ENCODE data around the gene FBXO31. TPM values are rescaled to one million over a fixed set of nuclear protein-coding genes. Genes with fewer than 3 reads are reported as not detected.

The FBXO31 gene
- total and polyA plus RNA-seq, 12 donors: 19.2 to 106 (median 65.9) TPM

- H3K36me3 ChIP-seq (replicated peaks in 1 of 2): peaks cover 0 to 67% of the 10 kb centered on the region in 2 donors
Measured at GRCh38 chr16:87422106-87422505, 38.5 kb upstream of the FBXO31 start.

GRCh38 chr16:87421003-87421912, 37.7 kb upstream of the FBXO31 start:
- Histone ChIP-seq H3K9me3 (replicated peaks in 1 of 3) (no peaks in the 10 kb centered on the region), H3K36me3 (replicated peaks in 1 of 2) (peaks cover 0 to 76% of the 10 kb centered on the region in 2 donors), H3K27ac (no peak overlapping the region), H3K4me3 (no peak overlapping the region), H3K27me3 (no peaks in the 10 kb centered on the region), H3K4me1 (replicated peaks in 1 of 2) (no peaks in the 10 kb centered on the region)
- 93 to 96% (median 94%) methylated on average over 13 to 25 of the region's 25 CpGs for WGBS, 4 donors
- intact Hi-C loops (cut with DNase I): loop anchor here in 1 of 2 donors (10.0 kb wide), 1 partner anchor 214 kb away; no protein-coding TSS in a partner anchor
- peak in 1 of 7 donors; percentile 6 for DNase-seq
- TF ChIP-seq CTCF (IDR thresholded peaks at IDR 0.05) (no peak), POLR2A (IDR thresholded peaks at IDR 0.05) (no peak)

More at GRCh38 chr16:87422106-87422505, 38.5 kb upstream of the FBXO31 start:
- Histone ChIP-seq H3K27ac (no peak overlapping the region), H3K27me3 (no peaks in the 10 kb centered on the region), H3K9me3 (replicated peaks in 1 of 3) (no peaks in the 10 kb centered on the region), H3K4me1 (replicated peaks in 1 of 2) (no peaks in the 10 kb centered on the region), H3K4me3 (no peak overlapping the region)
- intact Hi-C loops (cut with DNase I): loop anchor here in 1 of 2 donors (10.0 kb wide), 1 partner anchor 213 kb away; no protein-coding TSS in a partner anchor
- TF ChIP-seq POLR2A (IDR thresholded peaks at IDR 0.05) (no peak), CTCF (IDR thresholded peaks at IDR 0.05) (no peak)
- WGBS, 4 donors: 92 to 95% (median 94%) methylated on average over 11 of the region's 11 CpGs
- peak in 1 of 7 donors; percentile 7 for DNase-seq

GRCh38 chr16:87420026-87421002, 36.7 kb upstream of the FBXO31 start:
- H3K4me1 ChIP-seq (replicated peaks in 1 of 2): no peaks in the 10 kb centered on the region
- DNase-seq: peak in 1 of 7 donors; percentile 10
- 91 to 94% (median 93%) methylated on average over 21 to 25 of the region's 25 CpGs for WGBS, 4 donors
- no peaks in the 10 kb centered on the region for H3K9me3 ChIP-seq (replicated peaks in 1 of 3)
- intact Hi-C loops (cut with DNase I): loop anchor here in 1 of 2 donors (10.0 kb wide), 1 partner anchor 214 kb away; no protein-coding TSS in a partner anchor
- no peaks in the 10 kb centered on the region for H3K27me3 ChIP-seq
- no peak overlapping the region for H3K4me3 ChIP-seq
- peaks cover 0 to 85% of the 10 kb centered on the region in 2 donors for H3K36me3 ChIP-seq (replicated peaks in 1 of 2)
- no peak overlapping the region for H3K27ac ChIP-seq
- TF ChIP-seq POLR2A (IDR thresholded peaks at IDR 0.05): no peak
- no peak for TF ChIP-seq CTCF (IDR thresholded peaks at IDR 0.05)

All from adrenal gland (tissue), 12 donors.